Liver (tissue), 3 donors: Measurements from ENCODE around the gene PLB1.

ENCODE experiments used
- EGR1 ChIP-seq, 2 donors: IDR thresholded peaks; 2 replicates each; pipeline ENCODE4 v1.6.1; 2016 to 2018; ENCODE audit warnings: antibody characterized with exemption in 2 of 2, low read depth in 2 of 2
- FOXA1 ChIP-seq: IDR thresholded peaks from 2 replicates; pipeline ENCODE4 v1.6.1; 2016; ENCODE audit warnings: antibody characterized with exemption
- GABPA ChIP-seq, 2 donors: IDR thresholded peaks in 1 of 2; conservative IDR thresholded peaks in 1 of 2; 2 replicates each; pipeline ENCODE4 v1.6.1; 2016; ENCODE audit warnings: antibody characterized with exemption in 2 of 2, mild to moderate bottlenecking in 1 of 2, moderate library complexity in 1 of 2
- JUND ChIP-seq, 2 donors: IDR thresholded peaks; 2 replicates each; pipeline ENCODE4 v1.6.1; 2016; ENCODE audit warnings: antibody characterized with exemption in 2 of 2
- MAX ChIP-seq: IDR thresholded peaks from 2 replicates; pipeline ENCODE4 v1.6.1; 2016; ENCODE audit warnings: antibody characterized with exemption
- RAD21 ChIP-seq, 2 donors: IDR thresholded peaks; 2 replicates each; pipeline ENCODE4 v1.6.1; 2016; ENCODE audit warnings: antibody characterized with exemption in 2 of 2, mild to moderate bottlenecking in 2 of 2
- RXRA ChIP-seq, 2 donors: IDR thresholded peaks; 2 replicates each; pipeline ENCODE4 v1.6.1; 2017 to 2018; ENCODE audit warnings: antibody characterized with exemption in 2 of 2, mild to moderate bottlenecking in 1 of 2
- SP1 ChIP-seq: IDR thresholded peaks from 2 replicates; pipeline ENCODE4 v1.6.1; 2018; ENCODE audit warnings: antibody characterized with exemption, mild to moderate bottlenecking
- TAF1 ChIP-seq: conservative IDR thresholded peaks from 2 replicates; pipeline ENCODE4 v1.6.1; 2016; ENCODE audit warnings: antibody characterized with exemption, mild to moderate bottlenecking
- YY1 ChIP-seq: IDR thresholded peaks from 2 replicates; pipeline ENCODE4 v1.6.1; 2016; ENCODE audit warnings: antibody characterized with exemption, mild to moderate bottlenecking
- TF ChIP-seq, protein P1 (sequence below): fragments of 150-350 bp; IDR thresholded peaks from 2 replicates; pipeline ENCODE4 v1.5.1; 2017; ENCODE audit warnings: improper control_type of control experiment, low read depth, low read length; ENCODE audit not compliant: missing input control
- TF ChIP-seq, protein P2 (sequence below): IDR thresholded peaks from 2 replicates; pipeline ENCODE4 v1.6.1; 2016; ENCODE audit warnings: antibody characterized with exemption, mild to moderate bottlenecking
- donor health status: healthy.
- donor health status: healthy.

DNA sequence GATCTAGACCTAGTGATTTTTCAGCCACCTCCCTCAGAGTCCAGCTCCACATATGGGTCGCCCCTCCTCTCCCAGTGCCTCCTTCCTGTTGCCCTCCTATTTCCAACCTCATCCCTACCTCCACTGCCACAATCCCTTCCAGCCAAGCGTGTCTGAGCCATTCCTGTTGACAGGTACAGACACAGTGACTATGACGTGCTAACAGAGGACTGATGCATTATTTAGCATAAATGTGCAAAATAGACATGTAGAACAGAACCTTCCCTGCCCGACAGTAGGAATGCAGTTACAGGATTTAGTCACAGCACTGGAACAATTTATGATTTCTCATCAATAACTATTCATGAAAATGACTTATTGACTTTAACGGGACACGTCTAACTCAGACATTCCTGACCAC, 171.4 kb downstream of the PLB1 start:
- TF ChIP-seq GABPA (IDR thresholded peaks at IDR 0.05 in 1 of 2, conservative IDR thresholded peaks at IDR 0.05 in 1 of 2) (no peak), TAF1 (no peak), RXRA (IDR thresholded peaks at IDR 0.05) (no peak), SP1 (no peak), YY1 (no peak), MAX (no peak), RAD21 (IDR thresholded peaks at IDR 0.05) (no peak), FOXA1 (no peak), JUND (IDR thresholded peaks at IDR 0.05) (no peak), EGR1 (IDR thresholded peaks at IDR 0.05; ENCODE audit: low read depth in 2 of 2) (no peak)
- TF ChIP-seq, protein P1, sequence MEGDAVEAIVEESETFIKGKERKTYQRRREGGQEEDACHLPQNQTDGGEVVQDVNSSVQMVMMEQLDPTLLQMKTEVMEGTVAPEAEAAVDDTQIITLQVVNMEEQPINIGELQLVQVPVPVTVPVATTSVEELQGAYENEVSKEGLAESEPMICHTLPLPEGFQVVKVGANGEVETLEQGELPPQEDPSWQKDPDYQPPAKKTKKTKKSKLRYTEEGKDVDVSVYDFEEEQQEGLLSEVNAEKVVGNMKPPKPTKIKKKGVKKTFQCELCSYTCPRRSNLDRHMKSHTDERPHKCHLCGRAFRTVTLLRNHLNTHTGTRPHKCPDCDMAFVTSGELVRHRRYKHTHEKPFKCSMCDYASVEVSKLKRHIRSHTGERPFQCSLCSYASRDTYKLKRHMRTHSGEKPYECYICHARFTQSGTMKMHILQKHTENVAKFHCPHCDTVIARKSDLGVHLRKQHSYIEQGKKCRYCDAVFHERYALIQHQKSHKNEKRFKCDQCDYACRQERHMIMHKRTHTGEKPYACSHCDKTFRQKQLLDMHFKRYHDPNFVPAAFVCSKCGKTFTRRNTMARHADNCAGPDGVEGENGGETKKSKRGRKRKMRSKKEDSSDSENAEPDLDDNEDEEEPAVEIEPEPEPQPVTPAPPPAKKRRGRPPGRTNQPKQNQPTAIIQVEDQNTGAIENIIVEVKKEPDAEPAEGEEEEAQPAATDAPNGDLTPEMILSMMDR, result no peak
- TF ChIP-seq, protein P2, sequence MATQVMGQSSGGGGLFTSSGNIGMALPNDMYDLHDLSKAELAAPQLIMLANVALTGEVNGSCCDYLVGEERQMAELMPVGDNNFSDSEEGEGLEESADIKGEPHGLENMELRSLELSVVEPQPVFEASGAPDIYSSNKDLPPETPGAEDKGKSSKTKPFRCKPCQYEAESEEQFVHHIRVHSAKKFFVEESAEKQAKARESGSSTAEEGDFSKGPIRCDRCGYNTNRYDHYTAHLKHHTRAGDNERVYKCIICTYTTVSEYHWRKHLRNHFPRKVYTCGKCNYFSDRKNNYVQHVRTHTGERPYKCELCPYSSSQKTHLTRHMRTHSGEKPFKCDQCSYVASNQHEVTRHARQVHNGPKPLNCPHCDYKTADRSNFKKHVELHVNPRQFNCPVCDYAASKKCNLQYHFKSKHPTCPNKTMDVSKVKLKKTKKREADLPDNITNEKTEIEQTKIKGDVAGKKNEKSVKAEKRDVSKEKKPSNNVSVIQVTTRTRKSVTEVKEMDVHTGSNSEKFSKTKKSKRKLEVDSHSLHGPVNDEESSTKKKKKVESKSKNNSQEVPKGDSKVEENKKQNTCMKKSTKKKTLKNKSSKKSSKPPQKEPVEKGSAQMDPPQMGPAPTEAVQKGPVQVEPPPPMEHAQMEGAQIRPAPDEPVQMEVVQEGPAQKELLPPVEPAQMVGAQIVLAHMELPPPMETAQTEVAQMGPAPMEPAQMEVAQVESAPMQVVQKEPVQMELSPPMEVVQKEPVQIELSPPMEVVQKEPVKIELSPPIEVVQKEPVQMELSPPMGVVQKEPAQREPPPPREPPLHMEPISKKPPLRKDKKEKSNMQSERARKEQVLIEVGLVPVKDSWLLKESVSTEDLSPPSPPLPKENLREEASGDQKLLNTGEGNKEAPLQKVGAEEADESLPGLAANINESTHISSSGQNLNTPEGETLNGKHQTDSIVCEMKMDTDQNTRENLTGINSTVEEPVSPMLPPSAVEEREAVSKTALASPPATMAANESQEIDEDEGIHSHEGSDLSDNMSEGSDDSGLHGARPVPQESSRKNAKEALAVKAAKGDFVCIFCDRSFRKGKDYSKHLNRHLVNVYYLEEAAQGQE, result no peak
